GM19397 (cell line): ENCODE results near the gene SLC22A31.
"Not testable (repeated sequence)": the region's sequence is repeated elsewhere in the genome, so short reads cannot be mapped to it uniquely, and the experiment has no call there.

Experiments
- ATAC-seq: cut with Tn5 transposase; IDR thresholded peaks from one replicate; pipeline ENCODE4 v1.9.1; 2021; ENCODE audit warnings: mild to moderate bottlenecking, moderate library complexity; ENCODE audit not compliant: unreplicated experiment

SLC22A31 gene

DNA sequence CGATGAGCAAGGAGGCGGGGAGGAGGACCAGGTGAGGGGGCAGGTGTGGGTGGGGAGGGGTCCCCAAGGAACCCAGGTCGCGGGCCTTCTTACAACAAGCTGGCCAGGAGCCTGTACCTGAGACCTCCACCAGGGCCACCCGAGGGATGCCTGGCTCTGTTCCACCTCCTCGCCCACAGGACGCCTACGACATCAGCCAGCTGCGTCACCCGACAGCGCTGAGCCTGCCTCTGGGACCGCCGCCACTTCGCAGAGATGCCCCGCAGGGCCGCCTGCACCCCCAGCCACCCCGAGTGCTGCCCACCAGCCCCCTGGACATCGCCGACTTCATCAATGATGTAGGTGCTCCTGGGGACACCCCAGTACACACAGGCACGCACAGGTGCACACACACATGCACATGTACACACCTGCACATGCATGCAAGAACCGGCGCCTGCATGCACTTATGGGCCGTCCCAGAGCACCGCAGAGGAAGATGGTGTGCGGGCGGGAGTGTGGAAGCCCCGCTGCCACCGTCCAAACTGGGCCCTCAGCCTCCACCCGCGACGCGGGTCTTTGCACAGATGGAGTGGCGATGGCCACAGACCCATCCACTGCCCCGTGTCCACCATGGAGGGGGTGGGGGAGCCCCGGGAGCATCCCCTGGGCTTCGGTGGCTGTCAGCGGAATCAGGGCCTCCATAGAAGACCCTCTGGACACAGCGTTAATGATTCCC, 6.6 kb downstream of the SLC22A31 start:
- no peak for ATAC-seq

DNA sequence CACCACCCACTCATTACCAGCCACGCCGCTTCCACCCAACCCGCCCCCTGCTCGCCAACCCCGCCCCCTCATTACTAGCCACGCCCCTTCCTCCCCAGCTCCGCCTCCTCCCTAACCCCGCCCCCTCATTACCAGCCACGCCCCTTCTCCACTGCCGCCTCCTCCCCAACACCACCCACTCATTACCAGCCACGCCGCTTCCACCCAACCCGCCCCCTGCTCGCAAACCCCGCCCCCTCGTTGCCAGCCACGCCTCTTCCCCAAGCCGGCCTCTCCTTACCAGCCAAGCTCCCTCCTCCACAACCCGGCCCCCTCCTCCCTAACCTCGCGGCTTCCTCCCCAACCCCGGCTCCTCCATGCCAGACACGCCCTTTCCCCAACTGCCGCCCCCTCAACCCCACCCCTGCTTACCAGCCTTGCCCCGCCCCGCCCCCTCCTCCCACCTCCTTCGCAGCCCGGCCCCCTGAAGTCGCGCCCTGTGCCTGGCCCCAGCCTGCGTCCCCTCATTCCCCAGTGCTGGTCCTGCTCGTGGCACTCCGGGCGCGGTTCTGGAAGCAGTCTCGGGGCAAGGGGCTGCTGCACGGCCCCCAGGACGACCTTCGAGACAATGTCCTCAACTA, 7.3 kb downstream of the SLC22A31 start:
- ATAC-seq = no peak

DNA sequence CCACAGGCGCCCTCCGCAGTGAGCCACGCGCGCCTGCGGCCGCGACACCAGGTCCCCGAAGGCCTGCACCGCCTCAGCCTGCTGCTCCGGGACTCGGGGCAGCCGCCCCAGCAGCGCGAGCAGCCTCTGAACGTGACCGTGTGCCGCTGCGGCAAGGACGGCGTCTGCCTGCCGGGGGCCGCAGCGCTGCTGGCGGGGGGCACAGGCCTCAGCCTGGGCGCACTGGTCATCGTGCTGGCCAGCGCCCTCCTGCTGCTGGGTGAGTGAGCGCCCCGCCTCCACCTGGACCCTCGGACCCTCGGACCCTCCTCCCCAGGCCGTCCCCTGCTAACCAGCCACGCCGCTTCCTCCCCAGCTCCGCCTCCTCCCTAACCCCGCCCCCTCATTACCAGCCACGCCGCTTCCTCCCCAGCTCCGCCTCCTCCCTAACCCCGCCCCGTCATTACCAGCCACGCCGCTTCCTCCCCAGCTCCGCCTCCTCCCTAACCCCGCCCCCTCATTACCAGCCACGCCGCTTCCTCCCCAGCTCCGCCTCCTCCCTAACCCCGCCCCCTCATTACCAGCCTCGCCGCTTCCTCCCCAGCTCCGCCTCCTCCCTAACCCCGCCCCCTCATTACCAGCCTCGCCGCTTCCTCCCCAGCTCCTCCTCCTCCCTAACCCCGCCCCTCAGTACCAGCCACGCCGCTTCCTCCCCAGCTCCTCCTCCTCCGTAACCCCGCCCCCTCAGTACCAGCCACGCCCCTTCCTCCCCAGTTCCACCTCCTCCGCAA, 8.0 kb downstream of the SLC22A31 start:
- not testable (repeated sequence) for ATAC-seq

DNA sequence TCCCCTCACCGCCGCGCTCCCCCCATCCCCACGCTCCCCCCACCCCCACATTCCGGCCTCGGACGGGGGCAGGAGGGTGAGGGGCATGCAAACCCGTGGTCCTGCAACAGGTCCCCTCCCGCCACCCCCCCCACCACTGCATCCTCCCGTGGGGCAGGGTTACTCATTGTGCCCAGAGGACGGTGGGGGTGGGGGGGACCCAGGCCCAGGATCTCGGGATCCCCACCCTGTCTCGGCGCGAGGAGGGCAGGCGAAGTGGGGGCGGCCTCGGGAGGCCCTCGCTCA, 8.5 kb downstream of the SLC22A31 start:
- no peak for ATAC-seq

DNA sequence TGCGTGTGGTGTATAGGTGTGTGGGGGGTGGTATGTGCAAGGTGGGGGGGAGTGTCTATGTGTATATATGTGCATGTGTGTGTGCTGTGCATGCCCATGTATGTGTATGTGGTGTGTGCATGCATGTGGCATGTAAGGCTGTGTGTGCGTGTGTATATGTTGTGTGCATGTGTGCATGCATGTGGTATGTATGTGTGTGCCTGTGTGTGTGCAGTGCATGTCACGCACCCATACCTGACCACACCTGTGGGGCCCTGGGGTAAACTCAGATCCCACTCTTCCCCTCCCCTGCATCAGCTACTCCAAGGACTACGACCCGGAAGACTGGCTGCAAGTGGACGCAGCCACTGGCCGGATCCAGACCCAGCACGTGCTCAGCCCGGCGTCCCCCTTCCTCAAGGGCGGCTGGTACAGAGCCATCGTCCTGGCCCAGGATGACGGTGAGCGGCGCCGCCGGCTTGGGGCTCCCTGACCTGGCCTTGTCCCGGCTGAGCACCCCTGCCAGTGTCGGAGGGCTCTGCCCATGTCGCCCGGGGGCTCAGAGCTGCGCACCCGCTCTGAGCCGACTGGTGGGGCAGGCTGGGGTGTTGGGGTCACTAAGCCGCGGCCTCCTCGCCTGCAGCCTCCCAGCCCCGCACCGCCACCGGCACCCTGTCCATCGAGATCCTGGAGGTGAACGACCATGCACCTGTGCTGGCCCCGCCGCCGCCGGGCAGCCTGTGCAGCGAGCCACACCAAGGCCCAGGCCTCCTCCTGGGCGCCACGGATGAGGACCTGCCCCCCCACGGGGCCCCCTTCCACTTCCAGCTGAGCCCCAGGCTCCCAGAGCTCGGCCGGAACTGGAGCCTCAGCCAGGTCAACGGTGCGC, 9.1 kb downstream of the SLC22A31 start:
- ATAC-seq = no peak

DNA sequence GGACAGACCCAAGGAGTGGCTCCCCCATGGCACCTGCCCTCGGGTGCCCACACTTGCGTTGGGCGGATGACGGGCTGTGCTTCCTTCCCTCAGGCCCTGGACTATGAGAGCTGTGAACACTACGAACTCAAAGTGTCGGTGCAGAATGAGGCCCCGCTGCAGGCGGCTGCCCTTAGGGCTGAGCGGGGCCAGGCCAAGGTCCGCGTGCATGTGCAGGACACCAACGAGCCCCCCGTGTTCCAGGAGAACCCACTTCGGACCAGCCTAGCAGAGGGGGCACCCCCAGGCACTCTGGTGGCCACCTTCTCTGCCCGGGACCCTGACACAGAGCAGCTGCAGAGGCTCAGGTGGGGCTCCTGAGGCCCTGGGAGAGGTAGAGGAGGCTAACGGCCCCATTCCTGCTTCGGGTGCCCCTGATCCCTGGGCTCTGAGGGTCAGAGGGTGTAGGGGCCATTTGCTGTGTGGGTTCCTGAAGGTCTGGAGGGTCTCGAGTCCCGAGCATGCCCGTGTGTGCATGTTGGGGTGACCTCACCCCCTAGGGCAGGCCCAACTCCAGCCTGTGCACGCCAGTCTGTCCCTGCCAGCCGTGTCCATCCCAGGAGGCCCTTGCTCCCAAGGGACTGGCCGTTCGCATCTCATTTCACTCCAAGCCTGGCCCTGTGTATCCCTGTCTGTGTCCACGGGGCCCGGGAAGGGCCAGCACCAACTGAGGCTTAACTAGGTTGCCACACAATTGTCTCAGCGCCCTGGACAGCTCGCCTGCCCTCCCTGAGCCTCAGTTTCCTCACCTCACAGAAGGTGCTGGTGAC, 10.0 kb downstream of the SLC22A31 start:
- no peak for ATAC-seq

DNA sequence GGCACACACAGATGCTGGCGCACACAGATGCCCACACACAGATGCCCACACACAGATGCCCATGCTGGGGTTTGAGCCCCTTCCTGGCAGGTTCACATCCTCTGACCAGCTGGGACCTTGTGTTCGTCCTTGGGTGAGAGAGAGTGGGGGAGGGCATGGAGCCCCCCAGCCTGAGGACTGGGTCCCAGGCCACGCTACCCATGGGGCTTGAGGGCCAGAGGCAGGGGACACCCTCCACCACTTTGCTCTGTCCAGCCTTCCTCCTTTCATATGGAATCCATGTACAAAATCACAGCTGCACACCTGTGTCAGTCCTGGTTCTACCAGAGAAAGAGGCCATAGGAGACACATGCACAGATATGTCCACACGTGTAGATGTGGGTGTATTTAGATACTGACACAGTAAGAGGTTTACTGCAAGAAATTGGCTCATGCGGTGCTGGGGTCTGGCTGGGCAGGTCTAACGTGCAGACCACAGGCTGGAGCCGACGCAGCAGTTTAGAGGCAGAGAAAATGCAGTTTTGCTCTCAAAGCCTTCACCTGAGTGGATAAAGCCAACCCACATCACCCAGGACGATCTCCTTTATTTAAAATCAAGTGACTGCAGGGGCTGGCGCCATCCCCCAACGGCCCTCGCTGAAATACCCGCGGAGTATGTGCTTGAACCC, 10.8 kb downstream of the SLC22A31 start:
- ATAC-seq = no peak

DNA sequence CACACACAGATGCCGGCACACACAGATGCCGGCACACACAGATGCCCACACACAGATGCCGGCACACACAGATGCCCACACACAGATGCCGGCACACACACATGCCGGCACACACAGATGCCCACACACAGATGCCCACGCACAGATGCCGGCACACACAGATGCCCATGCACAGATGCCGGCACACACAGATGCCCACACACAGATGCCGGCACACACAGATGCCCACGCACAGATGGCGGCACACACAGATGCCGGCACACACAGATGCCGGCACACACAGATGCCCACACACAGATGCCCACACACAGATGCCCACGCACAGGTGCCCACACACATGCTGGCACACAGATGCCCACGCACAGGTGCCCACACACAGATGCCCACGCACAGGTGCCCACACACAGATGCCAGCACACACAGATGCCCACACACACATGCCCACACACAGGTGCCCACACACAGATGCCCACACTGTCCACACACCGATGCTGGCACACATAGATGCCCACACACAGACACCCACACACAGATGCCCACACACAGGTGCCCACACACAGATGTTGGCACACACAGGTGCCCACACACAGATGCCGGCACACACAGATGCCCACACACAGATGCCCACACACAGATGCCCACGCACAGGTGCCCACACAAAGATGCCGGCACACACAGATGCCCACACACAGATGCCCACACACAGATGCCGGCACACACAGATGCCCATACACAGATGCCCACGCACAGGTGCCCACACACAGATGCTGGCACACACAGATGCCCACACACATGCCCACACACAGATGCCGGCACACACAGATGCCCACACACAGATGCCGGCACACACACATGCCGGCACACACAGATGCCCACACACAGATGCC, 11.6 kb downstream of the SLC22A31 start:
- ATAC-seq = not testable (repeated sequence)

DNA sequence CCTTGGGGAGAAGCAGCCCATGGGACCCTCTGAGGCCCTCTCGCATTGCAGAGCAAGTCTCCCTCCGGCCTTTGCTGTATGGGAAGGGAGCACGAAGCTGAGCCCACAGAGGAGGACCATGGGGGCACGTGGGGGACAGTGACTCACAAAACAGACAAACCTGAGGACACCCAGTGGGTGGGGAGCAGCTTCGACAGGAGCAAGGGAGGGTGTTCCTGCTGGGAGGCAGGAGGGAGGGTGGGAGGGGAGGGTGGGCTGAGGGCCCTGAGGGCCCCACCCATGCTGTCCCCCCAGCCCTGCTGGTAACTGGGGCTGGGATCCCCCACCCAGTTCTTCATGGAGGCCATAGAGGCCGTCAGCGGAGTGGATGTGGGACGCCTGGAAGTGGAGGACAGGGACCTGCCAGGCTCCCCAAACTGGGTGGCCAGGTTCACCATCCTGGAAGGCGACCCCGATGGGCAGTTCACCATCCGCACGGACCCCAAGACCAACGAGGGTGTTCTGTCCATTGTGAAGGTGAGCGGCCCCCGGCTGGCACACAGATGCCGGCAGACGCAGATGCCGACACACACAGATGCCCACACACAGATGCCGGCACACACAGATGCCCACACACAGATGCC, 12.5 kb downstream of the SLC22A31 start:
- ATAC-seq = no peak

DNA sequence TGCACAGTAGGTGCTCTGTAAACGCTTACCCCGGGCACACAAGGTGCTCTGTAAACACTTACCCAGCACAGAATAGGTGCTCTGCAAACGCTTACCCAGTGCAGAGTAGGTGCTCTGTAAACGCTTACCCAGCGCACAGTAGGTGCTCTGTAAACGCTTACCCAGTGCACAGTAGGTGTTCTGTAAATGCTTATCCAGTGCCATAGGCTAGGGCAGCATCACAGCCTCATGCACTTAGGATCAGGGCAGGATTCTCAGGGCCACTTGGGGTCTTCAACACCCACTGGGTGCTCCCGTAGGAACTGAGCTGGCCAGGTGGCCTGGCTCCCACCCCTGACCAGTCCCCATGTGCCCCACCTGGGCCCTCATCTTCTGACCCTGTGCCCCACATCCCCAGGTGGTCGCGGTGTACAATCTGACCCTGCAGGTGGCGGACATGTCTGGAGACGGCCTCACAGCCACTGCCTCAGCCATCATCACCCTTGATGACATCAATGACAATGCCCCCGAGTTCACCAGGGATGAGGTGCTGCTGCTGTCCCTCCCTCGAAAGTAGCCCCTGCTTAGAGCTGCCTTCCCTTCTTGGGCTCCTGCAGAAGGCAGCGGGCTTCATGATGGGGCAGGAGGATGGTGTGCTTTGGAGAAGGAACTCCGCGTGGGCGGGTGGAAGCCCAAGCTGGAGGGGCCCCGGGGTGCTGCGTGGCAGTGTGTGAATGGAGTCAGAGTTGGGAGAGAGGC, 13.1 kb downstream of the SLC22A31 start:
- no peak for ATAC-seq

DNA sequence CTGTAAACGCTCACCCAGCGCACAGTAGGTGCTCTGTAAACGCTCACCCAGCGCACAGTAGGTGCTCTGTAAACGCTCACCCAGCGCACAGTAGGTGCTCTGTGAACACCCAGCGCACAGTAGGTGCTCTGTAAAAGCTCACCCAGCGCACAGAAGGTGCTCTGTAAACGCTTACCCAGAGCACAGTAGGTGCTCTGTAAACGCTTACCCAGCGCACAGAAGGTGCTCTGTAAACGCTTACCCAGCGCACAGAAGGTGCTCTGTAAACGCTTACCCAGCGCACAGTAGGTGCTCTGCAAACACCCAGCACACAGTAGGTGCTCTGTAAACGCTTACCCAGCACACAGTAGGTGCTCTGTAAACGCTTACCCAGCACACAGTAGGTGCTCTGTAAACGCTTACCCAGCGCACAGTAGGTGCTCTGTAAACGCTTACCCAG, 13.7 kb downstream of the SLC22A31 start:
- ATAC-seq = not testable (repeated sequence)

DNA sequence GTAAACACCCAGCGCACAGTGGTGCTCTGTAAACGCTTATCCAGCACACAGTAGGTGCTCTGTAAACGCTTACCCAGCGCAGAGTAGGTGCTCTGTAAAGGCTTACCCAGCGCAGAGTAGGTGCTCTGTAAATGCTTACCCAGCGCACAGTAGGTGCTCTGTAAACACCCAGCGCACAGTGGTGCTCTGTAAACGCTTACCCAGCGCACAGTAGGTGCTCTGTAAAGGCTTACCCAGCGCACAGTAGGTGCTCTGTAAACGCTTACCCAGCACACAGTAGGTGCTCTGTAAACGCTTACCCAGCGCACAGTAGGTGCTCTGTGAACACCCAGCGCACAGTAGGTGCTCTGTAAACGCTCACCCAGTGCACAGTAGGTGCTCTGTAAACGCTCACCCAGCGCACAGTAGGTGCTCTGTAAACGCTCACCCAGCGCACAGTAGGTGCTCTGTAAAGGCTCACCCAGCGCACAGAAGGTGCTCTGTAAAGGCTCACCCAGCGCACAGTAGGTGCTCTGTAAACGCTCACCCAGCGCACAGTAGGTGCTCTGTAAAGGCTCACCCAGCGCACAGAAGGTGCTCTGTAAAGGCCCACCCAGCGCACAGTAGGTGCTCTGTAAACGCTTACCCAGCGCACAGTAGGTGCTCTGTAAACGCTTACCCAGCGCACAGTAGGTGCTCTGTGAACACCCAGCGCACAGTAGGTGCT, 14.3 kb downstream of the SLC22A31 start:
- not testable (repeated sequence) for ATAC-seq

DNA sequence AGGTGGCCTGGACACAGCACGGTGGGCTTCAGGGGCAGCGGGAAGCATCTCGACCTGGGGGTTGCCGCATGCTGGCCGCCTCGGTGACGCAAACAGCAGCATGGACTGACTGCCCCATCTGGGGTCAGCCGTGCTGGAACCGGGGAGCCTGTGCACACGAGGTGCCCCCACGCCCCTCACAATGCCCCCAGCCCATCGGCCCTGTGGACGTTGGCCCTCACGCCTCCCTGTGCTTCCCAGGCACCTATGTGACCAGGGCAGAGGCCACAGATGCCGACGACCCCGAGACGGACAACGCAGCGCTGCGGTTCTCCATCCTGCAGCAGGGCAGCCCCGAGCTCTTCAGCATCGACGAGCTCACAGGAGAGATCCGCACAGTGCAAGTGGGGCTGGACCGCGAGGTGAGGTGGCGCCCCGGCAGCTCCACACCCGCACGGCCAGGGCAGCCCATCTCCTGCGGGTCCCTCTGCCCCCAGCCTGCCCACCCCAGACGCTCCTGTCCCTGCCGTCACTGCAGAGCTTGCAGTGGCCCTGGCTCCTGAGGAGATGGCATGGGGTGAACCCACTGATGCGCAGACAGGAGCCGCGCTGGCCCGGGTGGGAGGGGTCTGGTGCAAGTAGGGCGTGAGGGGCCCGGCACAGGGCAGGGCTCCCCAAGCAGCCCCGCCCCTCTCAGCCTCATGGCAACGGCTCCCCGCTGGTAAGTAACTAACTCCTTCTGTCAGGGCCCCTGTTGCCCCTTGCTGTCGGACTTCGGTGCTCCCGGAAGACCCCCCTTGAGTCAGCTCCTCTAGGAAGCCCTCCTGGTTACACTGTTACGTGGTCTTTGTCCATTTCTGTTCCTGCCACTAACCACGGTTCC, 15.2 kb downstream of the SLC22A31 start:
- no peak for ATAC-seq

DNA sequence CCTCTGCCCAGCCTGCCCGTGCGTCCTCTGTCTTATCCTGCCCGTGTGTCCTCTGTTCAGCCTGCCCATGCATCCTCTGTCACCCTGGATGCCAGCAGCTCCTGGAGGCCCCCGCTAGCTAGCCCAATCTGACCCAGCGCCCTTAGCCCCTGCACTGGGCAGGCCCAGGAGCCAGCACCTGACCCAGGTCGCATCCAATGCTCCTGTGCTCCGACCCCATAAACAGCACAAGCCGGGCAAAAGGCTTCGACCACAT, 15.7 kb downstream of the SLC22A31 start:
- no peak for ATAC-seq

DNA sequence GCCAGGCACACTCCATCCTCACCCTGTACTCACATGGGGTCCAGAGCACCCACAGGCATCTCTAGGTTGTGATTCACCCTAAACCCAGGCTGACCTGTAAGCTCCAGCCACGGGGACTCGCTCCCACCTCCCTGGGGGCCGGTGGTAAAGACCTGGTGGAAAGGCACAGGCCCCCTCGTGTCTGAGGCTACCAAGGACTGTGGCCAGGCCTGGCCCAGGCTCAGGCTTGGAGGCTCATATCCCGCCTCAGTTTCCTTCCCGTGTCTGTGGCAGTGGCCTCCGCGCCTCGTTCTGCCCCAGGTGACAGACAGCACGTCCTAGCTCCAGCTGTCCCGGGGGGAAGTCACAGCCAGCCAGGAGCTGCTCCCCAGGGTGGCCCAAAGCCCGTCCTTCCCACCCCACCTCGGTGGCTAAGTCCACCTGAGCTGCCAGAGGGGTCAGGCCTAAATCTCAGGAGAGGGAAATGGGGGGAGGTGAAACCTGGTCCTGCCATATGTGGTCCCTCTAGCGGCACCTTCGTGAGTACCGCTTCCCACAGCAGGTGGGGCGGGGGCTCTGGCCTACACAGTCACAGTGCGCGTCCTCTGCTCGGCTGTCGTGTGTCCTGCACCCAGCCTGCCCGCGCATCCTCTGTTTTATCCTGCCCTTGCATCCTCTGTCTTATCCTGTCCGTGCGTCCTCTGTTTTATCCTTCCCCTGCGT, 16.2 kb downstream of the SLC22A31 start:
- no peak for ATAC-seq

DNA sequence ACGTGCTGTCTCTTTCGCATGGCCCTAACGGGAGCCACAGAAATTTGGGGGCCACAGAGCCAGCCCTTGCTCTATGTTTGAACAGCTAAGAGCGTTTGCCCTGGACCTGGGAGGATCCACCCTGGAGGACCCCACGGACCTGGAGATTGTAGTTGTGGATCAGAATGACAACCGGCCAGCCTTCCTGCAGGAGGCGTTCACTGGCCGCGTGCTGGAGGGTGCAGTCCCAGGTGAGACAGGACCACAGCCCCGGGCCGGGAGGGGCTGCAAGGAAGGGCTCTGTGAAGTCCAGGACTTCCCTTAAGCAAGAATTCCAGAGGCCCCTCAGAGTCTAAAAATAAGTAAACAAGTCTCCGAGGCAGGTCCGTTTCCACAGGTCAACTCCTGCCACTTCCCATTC, 16.9 kb downstream of the SLC22A31 start:
- ATAC-seq = no peak
